Mononuclear cell (primary cell): ENCODE results near the gene ACP7. TPM values are rescaled to one million over a fixed set of nuclear protein-coding genes. Genes with fewer than 3 reads are reported as not detected.
A peak's percentile ranks its signal among the peaks of the same experiment; 100 is the strongest.
"Not testable (repeated sequence)": the region's sequence is repeated elsewhere in the genome, so short reads cannot be mapped to it uniquely, and the experiment has no call there.

Source experiments
- H3K27me3 ChIP-seq: 2 replicates; pipeline ENCODE4 v1.6.0; 2011; ENCODE audit warnings: low read length, control low read depth; ENCODE audit not compliant: insufficient read depth
- H3K4me1 ChIP-seq: 2 replicates; pipeline ENCODE4 v1.5.1; 2011; ENCODE audit warnings: mild to moderate bottlenecking, low read length, control low read depth; ENCODE audit not compliant: insufficient read depth
- H3K4me3 ChIP-seq: 2 replicates; pipeline ENCODE4 v1.5.1; 2011; ENCODE audit warnings: mild to moderate bottlenecking, low read length, moderate library complexity
- H3K9me3 ChIP-seq: 2 replicates; pipeline ENCODE4 v1.5.1; 2011; ENCODE audit warnings: low read depth, mild to moderate bottlenecking, control low read depth, low read length
- total RNA-seq: library from RNA; depleted of rRNA; stranded (reverse); fragments of >200 nt; gene quantifications from one replicate; pipeline ENCODE4 v1.2.3, GENCODE V29; 2012

ACP7 gene
- total RNA-seq, 1 donor = not detected

- Histone ChIP-seq H3K4me1 (no peaks in the 10 kb centered on the region), H3K4me3 (no peak overlapping the region), H3K27me3 (no peaks in the 10 kb centered on the region), H3K9me3 (no peaks in the 10 kb centered on the region)
Measured at GRCh38 chr19:39110263-39110967, 26.2 kb downstream of the ACP7 start.

GRCh38 chr19:39111593-39112199, 27.5 kb downstream of the ACP7 start:
- no peaks in the 10 kb centered on the region for H3K27me3 ChIP-seq
- no peaks in the 10 kb centered on the region for H3K9me3 ChIP-seq
- no peak overlapping the region for H3K4me3 ChIP-seq
- H3K4me1 ChIP-seq = no peaks in the 10 kb centered on the region

GRCh38 chr19:39112338-39112890, 28.2 kb downstream of the ACP7 start:
- H3K27me3 ChIP-seq = no peaks in the 10 kb centered on the region
- no peaks in the 10 kb centered on the region for H3K9me3 ChIP-seq
- no peak overlapping the region for H3K4me3 ChIP-seq
- H3K4me1 ChIP-seq = no peaks in the 10 kb centered on the region

GRCh38 chr19:39113199-39113598, 29.0 kb downstream of the ACP7 start:
- no peaks in the 10 kb centered on the region for H3K9me3 ChIP-seq
- no peak overlapping the region for H3K4me3 ChIP-seq
- H3K27me3 ChIP-seq = no peaks in the 10 kb centered on the region
- H3K4me1 ChIP-seq = no peaks in the 10 kb centered on the region

- H3K9me3 ChIP-seq = no peaks in the 10 kb centered on the region
- H3K4me3 ChIP-seq = no peak overlapping the region
- no peaks in the 10 kb centered on the region for H3K27me3 ChIP-seq
- no peaks in the 10 kb centered on the region for H3K4me1 ChIP-seq
Measured at GRCh38 chr19:39115105-39115847, 31.1 kb downstream of the ACP7 start.

DNA sequence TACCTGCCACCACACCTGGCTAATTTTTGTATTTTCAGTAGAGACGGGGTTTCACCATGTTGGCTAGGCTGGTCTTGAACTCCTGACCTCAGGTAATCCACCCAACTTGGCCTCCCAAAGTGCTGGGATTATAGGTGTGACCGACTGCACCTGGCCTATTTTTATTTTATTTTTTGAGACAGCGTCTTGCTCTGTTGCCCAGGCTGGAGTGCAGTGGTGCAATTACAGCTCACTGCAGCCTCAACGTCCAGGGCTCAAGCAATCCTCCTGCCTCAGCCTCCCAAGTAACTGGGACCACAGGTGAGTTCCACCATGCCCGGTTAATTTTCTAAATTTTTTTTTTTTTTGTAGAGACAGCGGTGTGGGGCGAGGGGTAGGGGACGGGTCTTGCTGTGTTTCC, 32.9 kb downstream of the ACP7 start:
- not testable (repeated sequence) for H3K27me3 ChIP-seq, H3K4me1 ChIP-seq, H3K4me3 ChIP-seq, H3K9me3 ChIP-seq

GRCh38 chr19:39119830-39120229, 35.7 kb downstream of the ACP7 start:
- Histone ChIP-seq H3K9me3 (no peaks in the 10 kb centered on the region), H3K27me3 (peaks cover 2% of the 10 kb centered on the region), H3K4me1 (peaks cover 4% of the 10 kb centered on the region), H3K4me3 (no peak overlapping the region)

- no peak overlapping the region for H3K4me3 ChIP-seq
- no peaks in the 10 kb centered on the region for H3K9me3 ChIP-seq
- peaks cover 2% of the 10 kb centered on the region for H3K27me3 ChIP-seq
- H3K4me1 ChIP-seq = peaks cover 11% of the 10 kb centered on the region
Measured at GRCh38 chr19:39122934-39123731, 39.0 kb downstream of the ACP7 start.

DNA sequence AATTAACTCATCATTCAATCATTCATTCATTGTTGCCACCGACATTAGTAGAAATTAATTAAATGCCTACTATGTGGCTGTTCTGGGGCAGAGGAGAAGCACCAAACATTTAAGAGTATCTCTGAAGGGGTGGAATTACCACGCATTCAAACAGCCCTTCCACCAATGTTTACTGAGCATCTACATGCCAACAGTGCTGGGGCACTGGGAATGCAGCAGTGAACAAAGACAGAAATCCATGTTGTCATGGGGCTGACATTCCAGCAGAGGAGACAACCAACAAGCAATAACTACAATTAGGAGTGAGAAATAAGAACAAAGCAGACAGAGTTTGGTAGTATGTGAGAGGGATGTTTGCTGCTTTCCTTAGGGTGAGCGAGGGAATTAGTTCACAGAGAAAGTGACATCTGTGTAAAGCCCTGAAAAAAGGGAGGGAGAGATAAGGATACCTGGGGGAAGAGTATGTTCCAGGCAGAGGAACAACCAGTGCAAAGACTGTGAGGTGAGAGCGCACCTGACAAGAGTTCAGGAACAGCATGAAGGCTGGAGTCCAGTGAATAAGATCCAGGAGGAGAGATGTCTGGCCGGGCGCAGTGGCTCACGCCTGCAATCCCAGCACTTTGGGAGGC, 40.1 kb downstream of the ACP7 start:
- H3K9me3 ChIP-seq = no peaks in the 10 kb centered on the region
- H3K27me3 ChIP-seq = peaks cover 2% of the 10 kb centered on the region
- no peak overlapping the region for H3K4me3 ChIP-seq
- H3K4me1 ChIP-seq = peaks cover 11% of the 10 kb centered on the region

DNA sequence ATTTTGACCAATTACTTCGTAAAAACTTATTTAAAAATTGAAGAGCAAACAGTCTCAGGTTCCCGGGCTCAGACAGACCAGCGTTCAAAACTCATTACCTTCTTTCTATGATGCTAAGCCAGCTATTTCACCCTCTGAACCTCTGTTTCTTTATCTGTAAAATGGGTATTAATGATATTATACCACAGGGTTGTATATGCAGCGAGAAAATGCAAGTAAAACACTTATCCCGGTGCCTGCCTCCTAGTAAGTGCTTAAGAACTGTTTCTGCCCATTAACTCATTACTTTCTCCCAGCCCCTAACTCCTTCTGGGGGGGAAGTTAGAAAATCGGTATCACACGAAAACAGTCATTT, 41.0 kb downstream of the ACP7 start:
- Histone ChIP-seq H3K27me3 (peaks cover 2% of the 10 kb centered on the region), H3K4me1 (peaks cover 11% of the 10 kb centered on the region), H3K9me3 (no peaks in the 10 kb centered on the region), H3K4me3 (peak overlapping the region; percentile 68)

DNA sequence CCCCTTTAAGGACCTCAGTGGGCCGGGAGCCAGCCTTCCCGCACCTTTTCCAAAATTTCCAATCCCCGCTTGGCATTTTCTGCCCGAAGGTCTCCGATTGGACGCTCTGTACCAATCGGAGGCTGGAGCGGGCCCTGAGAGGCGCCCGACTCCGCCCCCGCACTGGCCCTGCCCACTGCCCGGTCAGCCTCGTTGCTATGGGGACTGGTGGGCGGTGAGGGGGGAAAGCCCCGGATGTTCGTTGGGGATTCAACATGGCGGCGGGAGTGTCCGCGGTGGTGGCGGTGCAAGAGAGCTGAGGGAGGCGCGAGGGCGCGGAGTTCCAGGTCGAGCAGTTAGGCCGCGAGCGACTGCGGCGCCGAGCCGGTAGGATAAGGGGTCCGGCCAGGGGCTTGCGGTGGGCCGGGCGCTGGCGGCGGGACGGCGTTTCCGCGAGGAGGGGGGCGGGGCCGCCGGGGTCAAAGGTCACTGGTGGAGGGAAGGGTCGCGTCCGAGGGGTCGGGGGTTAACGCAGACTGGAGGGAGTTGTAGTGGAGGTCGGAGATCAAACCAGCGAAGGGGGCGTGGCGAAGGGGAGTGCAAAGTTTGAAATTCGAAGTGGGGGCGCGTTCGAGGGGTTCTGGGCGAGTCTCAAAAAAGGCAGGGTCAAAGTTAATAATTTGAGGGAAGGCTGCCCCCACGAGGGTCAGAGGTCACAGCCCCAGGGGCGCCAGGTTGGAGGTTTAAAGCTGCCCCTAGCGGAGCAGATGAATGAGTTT, 41.6 kb downstream of the ACP7 start, which contains the start of gene PAK4:
Gene PAK4, plus strand, starts transcription at position 233 of the 758 bp plus-strand sequence. CDS start 43,768 bp downstream, outside the sequence.
- H3K9me3 ChIP-seq = no peaks in the 10 kb centered on the region
- peak within 1 kb of the TSS; percentile 68 for H3K4me3 ChIP-seq
- H3K27me3 ChIP-seq = peaks cover 2% of the 10 kb centered on the region
- H3K4me1 ChIP-seq = peaks cover 11% of the 10 kb centered on the region

GRCh38 chr19:39126312-39127187, 42.4 kb downstream of the ACP7 start:
- H3K4me3 ChIP-seq = peak overlapping the region; percentile 68
- H3K4me1 ChIP-seq = peaks cover 11% of the 10 kb centered on the region
- no peaks in the 10 kb centered on the region for H3K27me3 ChIP-seq
- H3K9me3 ChIP-seq = no peaks in the 10 kb centered on the region
